K562 (cell line): ENCODE data around the gene HNRNPA3. TPM values are rescaled to one million over a fixed set of nuclear protein-coding genes. Genes with fewer than 3 reads are reported as not detected.

ENCODE experiments used
- BMI1 ChIP-seq: fragments of 150-350 bp; IDR thresholded peaks from 2 replicates; pipeline ENCODE4 v1.6.1; 2014; ENCODE audit warnings: low read length
- CEBPB ChIP-seq: fragments of 450-650 bp; IDR thresholded peaks from 2 replicates; pipeline ENCODE4 v1.6.1; 2016; ENCODE audit warnings: missing genetic modification characterization, missing compliant biosample characterization
- EHMT2 ChIP-seq: fragments of 450-650 bp; IDR thresholded peaks from 2 replicates; pipeline ENCODE4 v1.6.1; 2018; ENCODE audit warnings: antibody characterized with exemption
- ELF4 ChIP-seq: fragments of 450-650 bp; formaldehyde crosslinking; IDR thresholded peaks from 2 replicates; pipeline ENCODE4 v1.4.0; 2022; ENCODE audit warnings: missing genetic modification characterization
- EP300 ChIP-seq: IDR thresholded peaks from 2 replicates; pipeline ENCODE4 v1.6.1; 2012; ENCODE audit warnings: low read length, improper control_type of control experiment
- GABPB1 ChIP-seq: sonication (generic); formaldehyde crosslinking; IDR thresholded peaks from 2 replicates; pipeline ENCODE4 v1.8.0; 2022; ENCODE audit warnings: mild to moderate bottlenecking, missing genetic modification reagents
- HMGXB4 ChIP-seq: sonication (generic); formaldehyde crosslinking; IDR thresholded peaks from 2 replicates; pipeline ENCODE4 v1.8.1; 2023; ENCODE audit warnings: mild to moderate bottlenecking, missing genetic modification reagents
- JUN ChIP-seq, 2 experiments: sonication (generic) in 1 of 2; formaldehyde crosslinking in 1 of 2; IDR thresholded peaks; 2 replicates each; pipeline versions ENCODE4 v1.6.1 to v1.8.0; 2012 to 2022; ENCODE audit warnings: borderline replicate concordance in 2 of 2, mild to moderate bottlenecking in 2 of 2, improper control_type of control experiment in 1 of 2, low read depth in 1 of 2, low read length in 1 of 2, missing genetic modification reagents in 1 of 2
- KAT7 ChIP-seq: sonication (generic); formaldehyde crosslinking; IDR thresholded peaks from 2 replicates; pipeline ENCODE4 v1.8.0; 2022; ENCODE audit warnings: missing genetic modification reagents, mild to moderate bottlenecking, borderline replicate concordance
- MCM2 ChIP-seq: fragments of 450-650 bp; IDR thresholded peaks from 2 replicates; pipeline ENCODE4 v1.6.1; 2017; ENCODE audit warnings: low read depth, mild to moderate bottlenecking
- MCM5 ChIP-seq: fragments of 450-650 bp; IDR thresholded peaks from 2 replicates; pipeline ENCODE4 v1.6.1; 2016; ENCODE audit warnings: low read depth
- MIER1 ChIP-seq: fragments of 450-650 bp; IDR thresholded peaks from 2 replicates; pipeline ENCODE4 v1.6.1; 2016; ENCODE audit warnings: antibody characterized with exemption, mild to moderate bottlenecking, low read depth
- NR2C1 ChIP-seq, 2 experiments: fragments of 450-650 bp; IDR thresholded peaks; 2 replicates each; pipeline ENCODE4 v1.6.1; 2017; ENCODE audit warnings: mild to moderate bottlenecking in 2 of 2, antibody characterized with exemption in 1 of 2, inconsistent platforms in 1 of 2, missing compliant biosample characterization in 1 of 2, missing genetic modification characterization in 1 of 2
- NR2F6 ChIP-seq: fragments of 450-650 bp; formaldehyde crosslinking; IDR thresholded peaks from 2 replicates; pipeline ENCODE4 v1.4.0; 2020; ENCODE audit warnings: mild to moderate bottlenecking
- NRF1 ChIP-seq, 2 experiments: fragments of 450-650 bp; IDR thresholded peaks in 1 of 2; conservative IDR thresholded peaks in 1 of 2; 2 replicates each; pipeline ENCODE4 v1.6.1; 2014; ENCODE audit warnings: mild to moderate bottlenecking in 2 of 2
- POLR3A ChIP-seq: IDR thresholded peaks from 2 replicates; pipeline ENCODE4 v1.6.1; 2011; ENCODE audit warnings: borderline replicate concordance, mild to moderate bottlenecking, moderate library complexity; ENCODE audit not compliant: insufficient read length, insufficient read depth; ENCODE audit errors: extremely low read depth
- PRDM10 ChIP-seq: fragments of 450-650 bp; IDR thresholded peaks from 2 replicates; pipeline ENCODE4 v1.6.1; 2018; ENCODE audit not compliant: partially characterized antibody
- RCOR1 ChIP-seq, 2 experiments: IDR thresholded peaks; 2 replicates each; pipeline ENCODE4 v1.6.1; 2012; ENCODE audit warnings: low read depth in 2 of 2, low read length in 2 of 2, borderline replicate concordance in 1 of 2, improper control_type of control experiment in 1 of 2
- SAFB ChIP-seq: fragments of 200-400 bp; formaldehyde crosslinking; IDR thresholded peaks from 2 replicates; pipeline ENCODE4 v1.6.1; 2017; ENCODE audit warnings: low read depth, low read length, borderline replicate concordance
- SP2 ChIP-seq: IDR thresholded peaks from 2 replicates; pipeline ENCODE4 v1.6.1; 2011; ENCODE audit warnings: mild to moderate bottlenecking, low read depth, low read length, moderate library complexity; ENCODE audit not compliant: poor library complexity, severe bottlenecking; ENCODE audit errors: extremely low read depth
- ZC3H11A ChIP-seq: IDR thresholded peaks from 2 replicates; pipeline ENCODE4 v1.6.1; 2012; ENCODE audit warnings: low read depth, low read length, improper control_type of control experiment
- ZC3H8 ChIP-seq: fragments of 450-650 bp; IDR thresholded peaks from 2 replicates; pipeline ENCODE4 v1.6.1; 2017
- ZFPM2 ChIP-seq: fragments of 250-450 bp; sonication (Bioruptor Pico); IDR thresholded peaks from 2 replicates; pipeline ENCODE4 v1.5.1; 2022; ENCODE audit warnings: mild to moderate bottlenecking
- polyA plus RNA-seq, 8 experiments: library from polyadenylated mRNA; depleted of rRNA in 4 of 8; stranded (reverse) in 5 of 8; unstranded in 3 of 8; fragments of >200 nt; fragmentation: Nextera tagmentation in 2 of 8; fragmentation: Illumina TruSeq in 1 of 8; extraction: Ambion mirVana in 2 of 8; extraction: Trizol in 1 of 8; gene quantifications; 2 replicates each; pipeline versions ENCODE4 v1.2.1 to v1.2.3, GENCODE V29; 2011 to 2014; ENCODE audit warnings: inconsistent platforms in 1 of 8, missing spikeins in 1 of 8
- total RNA-seq, 7 experiments: library from RNA; depleted of rRNA in 6 of 7; stranded (reverse); fragments of >200 nt in 6 of 7; fragmentation: Illumina TruSeq in 2 of 7; extraction: Trizol in 2 of 7; gene quantifications; 2 replicates each; pipeline versions ENCODE4 v1.2.1 to v1.2.3, GENCODE V29; 2011 to 2021; ENCODE audit warnings: low replicate concordance in 1 of 7
- TF ChIP-seq, protein P1 (sequence below): fragments of 450-650 bp; formaldehyde crosslinking; IDR thresholded peaks from 2 replicates; pipeline ENCODE4 v1.4.0; 2020; ENCODE audit warnings: mild to moderate bottlenecking

The HNRNPA3 gene
- total and polyA plus RNA-seq, 9 of the 15 experiments (the other 6 are each of a cell fraction or from before 2014, with no cell fraction given): 72.8 to 428 (median 192) TPM

GRCh38 chr2:177164584-177165052 lies 48.0 kb upstream of the HNRNPA3 start (continued):
- TF ChIP-seq HMGXB4 (CRISPR knock-in tag) (no peak; the same call in 1 of the 2 replicates), ZC3H8 (no peak), BMI1 (0 out of 2 replicates have a peak, but pooled peaks have one; percentile 36), ZC3H11A (no peak), NR2C1 (IDR thresholded peaks at IDR 0.05) (no peak), NR2C1 (tag; IDR thresholded peaks at IDR 0.05) (no peak), KAT7 (CRISPR knock-in tag) (no peak; the same call in 1 of the 2 replicates), RCOR1 (IDR thresholded peaks at IDR 0.05; ENCODE audit: borderline replicate concordance in 1 of 2, low read depth in 2 of 2, low read length in 2 of 2) (peak; percentile 28 to 82; a peak in 1 of 4 replicates), NR2F6 (no peak), ELF4 (CRISPR knock-in tag) (no peak), JUN (IDR thresholded peaks at IDR 0.05; ENCODE audit: borderline replicate concordance, low read depth, low read length) (peak; percentile 98), JUN (CRISPR knock-in tag; IDR thresholded peaks at IDR 0.05; ENCODE audit: borderline replicate concordance) (no peak), CEBPB (tag) (peak; percentile 100), EHMT2 (no peak), POLR3A (no peak), ZFPM2 (CRISPR knock-in tag) (no peak), PRDM10 (no peak), EP300 (peak; percentile 78), SAFB (no peak), GABPB1 (CRISPR knock-in tag) (peak; percentile 70), MCM2 (no peak), NRF1 (conservative IDR thresholded peaks at IDR 0.05 in 1 of 2, IDR thresholded peaks at IDR 0.05 in 1 of 2) (no peak), SP2 (no peak), MIER1 (no peak), MCM5 (no peak)
- TF ChIP-seq, protein P1, sequence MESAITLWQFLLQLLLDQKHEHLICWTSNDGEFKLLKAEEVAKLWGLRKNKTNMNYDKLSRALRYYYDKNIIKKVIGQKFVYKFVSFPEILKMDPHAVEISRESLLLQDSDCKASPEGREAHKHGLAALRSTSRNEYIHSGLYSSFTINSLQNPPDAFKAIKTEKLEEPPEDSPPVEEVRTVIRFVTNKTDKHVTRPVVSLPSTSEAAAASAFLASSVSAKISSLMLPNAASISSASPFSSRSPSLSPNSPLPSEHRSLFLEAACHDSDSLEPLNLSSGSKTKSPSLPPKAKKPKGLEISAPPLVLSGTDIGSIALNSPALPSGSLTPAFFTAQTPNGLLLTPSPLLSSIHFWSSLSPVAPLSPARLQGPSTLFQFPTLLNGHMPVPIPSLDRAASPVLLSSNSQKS (CRISPR knock-in tag): no peak
